Measurements from ENCODE around the gene MUC13.

The MUC13 gene

DNA sequence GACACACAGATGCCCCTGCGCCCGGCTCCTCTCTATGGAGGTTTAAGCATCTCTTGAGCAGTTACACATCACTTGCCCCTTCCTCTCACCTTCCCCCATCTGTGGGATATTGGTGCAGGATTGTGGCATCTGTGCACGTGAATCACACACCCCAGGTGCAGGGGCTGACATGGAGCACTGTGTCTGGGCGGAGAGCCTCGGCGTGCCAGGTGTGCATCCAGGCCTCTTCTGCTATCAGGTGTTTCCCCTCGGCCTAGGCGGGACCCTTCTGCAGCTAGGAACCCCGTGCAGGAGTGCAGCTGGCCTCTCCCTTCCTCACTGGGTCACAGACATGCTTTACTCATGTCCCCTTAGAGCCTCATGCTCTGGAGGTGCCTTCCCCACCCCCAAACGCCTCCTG, 33.4 kb upstream of the MUC13 start:
- Histone ChIP-seq H3K4me2 (ENCODE audit: low read length) (no peak overlapping the region), H3K27me3 (ENCODE audit: control insufficient read depth, insufficient read depth, low read length) (no peaks in the 10 kb centered on the region), H3K79me2 (no peaks in the 10 kb centered on the region), H2AFZ (no peak overlapping the region), H3K9me3 (ENCODE audit: control insufficient read depth, low read length) (no peaks in the 10 kb centered on the region), H3K27ac (no peak overlapping the region), H3K36me3 (ENCODE audit: control insufficient read depth, insufficient read depth, low read length) (no peaks in the 10 kb centered on the region), H3K4me1 (no peaks in the 10 kb centered on the region), H3K9ac (no peak overlapping the region), H3K4me3 (ENCODE audit: low read depth, low read length) (no peak overlapping the region)
- TF ChIP-seq CTCF (IDR thresholded peaks at IDR 0.05): no peak

DNA sequence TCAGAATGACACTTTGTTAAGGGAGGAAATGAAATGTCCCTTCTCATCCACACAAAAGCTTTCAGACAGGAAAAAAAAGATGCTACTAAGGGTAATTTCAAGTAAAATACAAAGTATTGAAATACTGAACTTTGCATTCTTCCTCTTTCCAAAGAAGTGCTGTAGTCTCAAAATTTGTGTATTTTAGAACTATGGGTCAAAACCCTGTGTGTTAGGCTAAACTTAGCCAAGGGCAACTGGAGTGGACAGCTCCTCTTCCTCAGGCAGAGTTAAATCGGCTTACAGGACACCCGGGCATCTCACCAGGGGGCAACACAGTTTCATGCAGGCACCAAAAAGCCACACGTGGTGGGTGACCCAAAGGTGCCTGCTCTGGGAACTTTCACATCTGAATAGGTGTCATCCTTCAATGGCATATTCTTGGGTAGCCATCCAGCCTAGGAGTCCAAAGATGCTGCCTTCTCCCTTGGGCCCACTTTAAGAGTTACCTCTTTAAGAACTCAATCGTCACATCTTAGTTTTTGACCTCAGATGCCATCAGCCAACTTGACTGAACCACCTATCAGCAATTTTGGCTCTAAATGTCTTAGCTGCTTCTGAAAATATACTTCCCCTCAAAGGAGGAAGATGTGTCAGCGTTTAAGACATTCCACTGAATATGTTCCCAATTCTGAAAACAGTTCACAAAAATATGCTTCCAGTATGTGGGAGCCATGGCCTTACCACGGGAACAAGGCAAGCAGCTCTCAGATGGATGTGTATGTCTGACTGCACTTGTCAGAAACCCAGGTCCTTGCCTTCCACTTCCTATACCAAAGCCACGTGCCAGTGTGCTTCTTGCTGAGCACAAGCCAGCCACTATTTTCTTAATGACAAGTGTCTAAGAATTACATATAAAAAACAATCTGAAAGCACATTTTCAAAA, 32.2 kb upstream of the MUC13 start:
- no peak for TF ChIP-seq CTCF (IDR thresholded peaks at IDR 0.05)
- Histone ChIP-seq H2AFZ (no peak overlapping the region), H3K27me3 (ENCODE audit: control insufficient read depth, insufficient read depth, low read length) (no peaks in the 10 kb centered on the region), H3K79me2 (no peaks in the 10 kb centered on the region), H3K9ac (no peak overlapping the region), H3K9me3 (ENCODE audit: control insufficient read depth, low read length) (no peaks in the 10 kb centered on the region), H3K4me2 (ENCODE audit: low read length) (no peak overlapping the region), H3K4me1 (no peaks in the 10 kb centered on the region), H3K36me3 (ENCODE audit: control insufficient read depth, insufficient read depth, low read length) (no peaks in the 10 kb centered on the region), H3K4me3 (ENCODE audit: low read depth, low read length) (no peak overlapping the region), H3K27ac (no peak overlapping the region)

DNA sequence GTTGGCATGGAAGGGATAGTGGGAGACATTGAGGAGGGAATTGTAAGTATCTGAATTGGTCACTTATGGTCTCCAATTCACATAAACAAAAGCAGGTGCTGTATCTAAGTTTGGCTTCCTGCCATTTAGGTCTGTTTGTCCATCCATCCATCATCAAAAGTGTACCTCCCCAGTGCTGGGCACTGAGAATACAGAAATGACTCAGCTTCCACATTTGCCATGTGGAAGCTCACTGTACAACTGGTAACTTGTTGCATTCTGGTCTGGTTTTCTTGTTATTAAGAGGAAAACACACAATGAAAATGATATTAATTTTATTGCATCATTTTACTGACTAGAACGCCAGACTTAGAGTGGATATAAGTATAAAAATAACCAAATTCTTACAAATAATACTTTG, 30.9 kb upstream of the MUC13 start:
- no peaks in the 10 kb centered on the region for H3K4me1 ChIP-seq
- no peaks in the 10 kb centered on the region for H3K79me2 ChIP-seq
- TF ChIP-seq CTCF (IDR thresholded peaks at IDR 0.05): no peak
- no peaks in the 10 kb centered on the region for H3K36me3 ChIP-seq (ENCODE audit: control insufficient read depth, insufficient read depth, low read length)
- no peaks in the 10 kb centered on the region for H3K27me3 ChIP-seq (ENCODE audit: control insufficient read depth, insufficient read depth, low read length)
- H3K9ac ChIP-seq: no peak overlapping the region
- no peak overlapping the region for H3K27ac ChIP-seq
- H3K4me3 ChIP-seq (ENCODE audit: low read depth, low read length): no peak overlapping the region
- no peak overlapping the region for H2AFZ ChIP-seq
- H3K4me2 ChIP-seq (ENCODE audit: low read length): no peak overlapping the region
- H3K9me3 ChIP-seq (ENCODE audit: control insufficient read depth, low read length): no peaks in the 10 kb centered on the region

- Histone ChIP-seq H3K4me3 (ENCODE audit: low read depth, low read length) (no peak overlapping the region), H3K36me3 (ENCODE audit: control insufficient read depth, insufficient read depth, low read length) (no peaks in the 10 kb centered on the region), H3K4me2 (ENCODE audit: low read length) (no peak overlapping the region), H3K79me2 (no peaks in the 10 kb centered on the region), H3K9ac (no peak overlapping the region), H3K27me3 (ENCODE audit: control insufficient read depth, insufficient read depth, low read length) (no peaks in the 10 kb centered on the region), H3K4me1 (no peaks in the 10 kb centered on the region), H3K9me3 (ENCODE audit: control insufficient read depth, low read length) (no peaks in the 10 kb centered on the region), H2AFZ (no peak overlapping the region), H3K27ac (no peak overlapping the region)
- no peak for TF ChIP-seq CTCF (IDR thresholded peaks at IDR 0.05)
Observed at GRCh38 chr3:124964387-124964786, 29.8 kb upstream of the MUC13 start.

- no peak overlapping the region for H3K4me2 ChIP-seq (ENCODE audit: low read length)
- no peaks in the 10 kb centered on the region for H3K36me3 ChIP-seq (ENCODE audit: control insufficient read depth, insufficient read depth, low read length)
- TF ChIP-seq CTCF (IDR thresholded peaks at IDR 0.05): no peak
- H3K79me2 ChIP-seq: no peaks in the 10 kb centered on the region
- no peak overlapping the region for H3K4me3 ChIP-seq (ENCODE audit: low read depth, low read length)
- H3K27me3 ChIP-seq (ENCODE audit: control insufficient read depth, insufficient read depth, low read length): no peaks in the 10 kb centered on the region
- no peak overlapping the region for H3K27ac ChIP-seq
- no peak overlapping the region for H3K9ac ChIP-seq
- no peaks in the 10 kb centered on the region for H3K4me1 ChIP-seq
- H3K9me3 ChIP-seq (ENCODE audit: control insufficient read depth, low read length): no peaks in the 10 kb centered on the region
- H2AFZ ChIP-seq: no peak overlapping the region
Observed at GRCh38 chr3:124963755-124964154, 29.2 kb upstream of the MUC13 start.
